ENCODE measurements around the gene RGPD6.
"Not testable (repeated sequence)": the region's sequence is repeated elsewhere in the genome, so short reads cannot be mapped to it uniquely, and the experiment has no call there.

- TF ChIP-seq POLR2A, CTCF, POLR2AphosphoS5, EP300 (IDR thresholded peaks at IDR 0.05): not testable (repeated sequence)
Observed at GRCh38 chr2:110482697-110483096, 94.3 kb downstream of the RGPD6 start.
